ENCODE results near the gene ADIPOR2. TPM values are rescaled to one million over a fixed set of nuclear protein-coding genes. Genes with fewer than 3 reads are reported as not detected.

The ADIPOR2 gene
- total RNA-seq, 2 experiments from 2014 or later = 43.8 to 47.3 TPM

- Mint-ChIP-seq H3K4me1 (ENCODE audit: low read depth) (no peaks in the 10 kb centered on the region), H3K27me3 (no peaks in the 10 kb centered on the region), H3K9me3 (peaks cover 28% of the 10 kb centered on the region), H3K27ac (no peak overlapping the region), H3K4me3 (no peak overlapping the region), H3K36me3 (peaks cover 28% of the 10 kb centered on the region)
- DNase-seq = no peak
- ChIA-PET POLR2A (no interaction called here), CTCF (no interaction called here)
- intact Hi-C loops (cut with micrococcal nuclease) = no loop called here
These were observed 58.1 kb downstream of the ADIPOR2 start for GRCh38 chr12:1749019-1749418.

GRCh38 chr12:1750300-1750699 is 59.4 kb downstream of the ADIPOR2 start:
- no peaks in the 10 kb centered on the region for H3K27me3 Mint-ChIP-seq
- peaks cover 28% of the 10 kb centered on the region for H3K9me3 Mint-ChIP-seq
- intact Hi-C loops (cut with micrococcal nuclease) = no loop called here
- no peaks in the 10 kb centered on the region for H3K4me1 Mint-ChIP-seq (ENCODE audit: low read depth)
- H3K4me3 Mint-ChIP-seq = no peak overlapping the region
- peaks cover 34% of the 10 kb centered on the region for H3K36me3 Mint-ChIP-seq
- DNase-seq = no peak
- POLR2A ChIA-PET = no interaction called here
- CTCF ChIA-PET = no interaction called here
- H3K27ac Mint-ChIP-seq = no peak overlapping the region

DNA sequence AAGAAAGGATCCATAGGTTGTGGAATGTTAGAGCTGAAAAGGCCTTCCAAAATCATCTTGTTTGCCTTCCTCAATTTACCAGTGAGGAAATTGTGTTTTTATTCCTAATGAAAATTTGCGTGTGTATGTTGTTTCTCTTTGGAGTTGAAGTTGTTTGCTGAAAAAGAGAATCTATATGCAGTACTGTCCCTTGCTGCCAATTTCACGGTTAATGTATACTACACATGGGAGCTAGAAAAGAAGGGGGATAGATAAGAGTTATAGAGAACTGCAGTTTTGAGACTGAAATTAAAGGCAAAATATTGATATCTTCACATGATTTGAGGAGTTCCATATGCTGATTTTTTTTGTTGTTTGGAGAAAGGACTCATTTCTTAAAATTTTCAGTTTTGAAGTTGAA is 67.5 kb downstream of the ADIPOR2 start:
- Mint-ChIP-seq H3K36me3 (peaks cover 39% of the 10 kb centered on the region), H3K27ac (no peak overlapping the region), H3K4me3 (no peak overlapping the region), H3K4me1 (ENCODE audit: low read depth) (peaks cover 4% of the 10 kb centered on the region), H3K9me3 (no peaks in the 10 kb centered on the region), H3K27me3 (no peaks in the 10 kb centered on the region)
- ChIA-PET POLR2A (no interaction called here), CTCF (no interaction called here)
- no peak for DNase-seq
- intact Hi-C loops (cut with micrococcal nuclease) = no loop called here

DNA sequence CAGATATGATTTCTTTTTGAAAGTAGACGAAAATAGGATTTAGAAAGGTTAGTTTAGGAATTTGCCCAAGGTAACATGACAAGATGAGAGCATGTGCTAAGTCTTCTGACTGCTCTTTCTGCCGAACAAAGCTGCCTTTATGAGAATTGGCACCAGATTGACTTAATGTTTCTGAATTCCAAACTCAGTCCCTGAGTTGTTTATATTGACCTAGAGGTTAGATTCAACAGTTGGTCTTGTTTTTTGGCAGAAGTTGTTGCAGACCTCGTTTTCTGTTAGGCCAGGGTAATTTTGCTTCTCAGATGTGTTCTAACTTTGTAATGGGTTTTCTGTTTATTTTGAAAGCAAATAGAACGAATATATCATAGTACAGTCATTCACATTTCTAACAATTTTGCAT is 68.0 kb downstream of the ADIPOR2 start:
- H3K4me3 Mint-ChIP-seq = no peak overlapping the region
- H3K27me3 Mint-ChIP-seq = no peaks in the 10 kb centered on the region
- POLR2A ChIA-PET = no interaction called here
- CTCF ChIA-PET = no interaction called here
- H3K36me3 Mint-ChIP-seq = peaks cover 39% of the 10 kb centered on the region
- H3K9me3 Mint-ChIP-seq = no peaks in the 10 kb centered on the region
- H3K27ac Mint-ChIP-seq = no peak overlapping the region
- DNase-seq = no peak
- H3K4me1 Mint-ChIP-seq (ENCODE audit: low read depth) = peaks cover 4% of the 10 kb centered on the region
- intact Hi-C loops (cut with micrococcal nuclease) = no loop called here

DNA sequence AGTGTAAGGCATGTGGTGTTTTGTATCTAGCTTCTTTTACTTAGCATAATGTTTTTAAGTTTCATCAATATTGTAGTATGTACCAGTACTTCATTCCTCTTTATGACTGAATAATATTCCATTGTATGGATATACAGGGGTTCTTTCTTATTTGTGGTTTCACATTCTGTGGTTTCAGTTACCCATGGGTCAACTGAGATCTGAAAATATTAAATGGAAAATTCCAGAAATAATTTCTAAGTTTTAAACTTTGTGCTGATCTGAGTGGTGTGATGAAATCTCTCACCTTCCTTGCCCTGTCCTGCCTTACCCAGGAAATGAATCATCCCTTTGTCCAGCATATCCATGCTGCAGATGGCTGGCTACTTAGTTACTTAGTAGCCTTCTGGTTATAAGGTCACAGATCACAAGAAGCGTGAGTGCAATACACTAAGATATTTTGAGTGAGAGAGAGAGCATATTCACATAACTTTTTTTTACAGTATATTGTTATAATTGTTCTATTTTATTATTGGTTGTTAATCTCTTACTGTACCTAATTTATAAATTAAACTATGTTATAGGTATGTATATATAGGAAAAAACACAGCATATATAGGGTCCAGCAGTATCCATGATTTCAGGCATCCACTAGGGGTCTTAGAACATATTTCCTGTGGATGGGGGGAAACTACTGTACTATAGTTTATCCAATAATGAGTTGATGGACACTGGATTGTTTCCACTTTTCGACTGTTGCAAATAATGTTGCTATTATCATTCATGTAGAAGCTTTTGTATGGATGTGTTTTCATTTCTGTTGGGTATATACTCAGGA is 69.9 kb downstream of the ADIPOR2 start:
- H3K4me1 Mint-ChIP-seq (ENCODE audit: low read depth) = peaks cover 8% of the 10 kb centered on the region
- peaks cover 31% of the 10 kb centered on the region for H3K36me3 Mint-ChIP-seq

DNA sequence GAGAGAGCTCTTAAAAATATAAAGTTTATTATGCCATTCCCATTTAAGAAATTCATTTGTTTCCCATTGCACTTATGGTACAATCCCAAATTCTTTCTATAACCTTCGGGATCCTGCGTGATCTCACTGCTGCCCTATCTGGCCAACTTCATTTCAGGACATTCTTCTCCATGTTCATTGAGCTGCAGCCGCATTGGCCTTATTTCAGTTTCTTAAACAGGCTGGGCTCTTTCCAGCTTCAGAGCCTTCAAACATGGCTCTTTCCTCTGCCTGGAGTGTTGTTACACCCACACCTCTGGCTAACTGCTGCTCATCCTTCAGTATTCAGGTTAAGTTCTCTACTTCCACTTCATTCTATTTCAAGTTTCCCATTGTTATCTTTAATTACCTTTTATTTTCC is 71.0 kb downstream of the ADIPOR2 start:
- Mint-ChIP-seq H3K27ac (no peak overlapping the region), H3K36me3 (peaks cover 27% of the 10 kb centered on the region), H3K4me3 (no peak overlapping the region), H3K27me3 (no peaks in the 10 kb centered on the region), H3K9me3 (no peaks in the 10 kb centered on the region), H3K4me1 (ENCODE audit: low read depth) (peaks cover 8% of the 10 kb centered on the region)
- CTCF ChIA-PET = interaction anchor here (0.9 to 1.6 kb wide), 3 partner anchors 10 to 178 kb away, joined by 3 to 7 read pairs (median 6); no protein-coding TSS in a partner anchor
- POLR2A ChIA-PET = no interaction called here
- intact Hi-C loops (cut with micrococcal nuclease) = no loop called here
- no peak for DNase-seq

More for the DNA sequence above, 69.9 kb downstream of the ADIPOR2 start:
- POLR2A ChIA-PET = no interaction called here
- H3K9me3 Mint-ChIP-seq = no peaks in the 10 kb centered on the region
- CTCF ChIA-PET = interaction anchor here (0.9 to 1.6 kb wide), 2 partner anchors 9 to 179 kb away, joined by 3 to 7 read pairs; no protein-coding TSS in a partner anchor
- H3K27me3 Mint-ChIP-seq = no peaks in the 10 kb centered on the region
- intact Hi-C loops (cut with micrococcal nuclease) = no loop called here
- no peak overlapping the region for H3K27ac Mint-ChIP-seq
- DNase-seq = no peak
- no peak overlapping the region for H3K4me3 Mint-ChIP-seq

DNA sequence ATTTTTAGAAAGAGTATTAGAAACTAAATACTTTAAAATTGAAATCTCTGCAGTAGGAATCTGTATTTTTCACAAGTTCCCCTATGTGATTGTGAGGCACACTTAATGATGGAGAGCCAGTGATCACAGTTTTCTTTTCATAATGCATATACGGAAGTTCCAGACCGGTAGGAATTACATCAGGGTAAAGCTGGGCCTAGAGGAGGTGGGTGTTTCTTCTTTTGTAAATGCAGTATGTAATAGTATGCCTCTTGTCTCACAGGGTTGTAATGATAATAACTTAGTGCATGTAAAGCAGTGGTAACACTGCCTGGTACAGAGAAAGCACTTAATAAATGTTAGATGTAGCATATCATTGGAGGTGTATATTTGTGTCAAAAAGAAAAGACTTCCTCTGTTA is 72.3 kb downstream of the ADIPOR2 start:
- H3K4me3 Mint-ChIP-seq = no peak overlapping the region
- H3K9me3 Mint-ChIP-seq = no peaks in the 10 kb centered on the region
- H3K27me3 Mint-ChIP-seq = no peaks in the 10 kb centered on the region
- CTCF ChIA-PET = interaction anchor here (1.2 kb wide), 1 partner anchor 28 kb away, joined by 6 read pairs; no protein-coding TSS in a partner anchor
- POLR2A ChIA-PET = no interaction called here
- peaks cover 17% of the 10 kb centered on the region for H3K36me3 Mint-ChIP-seq
- no peak for DNase-seq
- intact Hi-C loops (cut with micrococcal nuclease) = no loop called here
- peaks cover 8% of the 10 kb centered on the region for H3K4me1 Mint-ChIP-seq (ENCODE audit: low read depth)
- H3K27ac Mint-ChIP-seq = no peak overlapping the region

DNA sequence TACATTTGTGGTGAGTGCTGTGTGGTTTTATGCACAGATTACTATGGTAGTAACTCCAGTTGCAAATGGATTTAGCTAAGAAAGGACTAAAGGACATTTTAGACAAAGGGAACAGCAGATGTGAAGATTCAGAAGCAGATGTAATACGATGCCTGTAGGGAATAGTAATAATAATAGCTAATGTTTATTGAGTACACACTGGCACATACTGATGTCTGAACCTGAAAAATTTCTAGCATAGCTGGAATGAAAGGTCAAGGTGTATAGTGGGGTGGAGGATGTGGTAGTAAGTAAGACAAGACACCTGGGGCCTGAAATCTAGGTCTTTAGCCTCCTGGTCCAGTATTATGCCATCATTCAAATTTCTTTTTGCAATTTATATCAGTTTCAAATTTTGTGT is 75.2 kb downstream of the ADIPOR2 start:
- H3K36me3 Mint-ChIP-seq = no peaks in the 10 kb centered on the region
- no peak overlapping the region for H3K27ac Mint-ChIP-seq
- POLR2A ChIA-PET = no interaction called here
- no peak for DNase-seq
- no peak overlapping the region for H3K4me3 Mint-ChIP-seq
- H3K4me1 Mint-ChIP-seq (ENCODE audit: low read depth) = peaks cover 4% of the 10 kb centered on the region
- intact Hi-C loops (cut with micrococcal nuclease) = no loop called here
- CTCF ChIA-PET = interaction anchor here (0.7 kb wide), 1 partner anchor 143 kb away, joined by 3 read pairs; no protein-coding TSS in a partner anchor
- no peaks in the 10 kb centered on the region for H3K27me3 Mint-ChIP-seq
- no peaks in the 10 kb centered on the region for H3K9me3 Mint-ChIP-seq

DNA sequence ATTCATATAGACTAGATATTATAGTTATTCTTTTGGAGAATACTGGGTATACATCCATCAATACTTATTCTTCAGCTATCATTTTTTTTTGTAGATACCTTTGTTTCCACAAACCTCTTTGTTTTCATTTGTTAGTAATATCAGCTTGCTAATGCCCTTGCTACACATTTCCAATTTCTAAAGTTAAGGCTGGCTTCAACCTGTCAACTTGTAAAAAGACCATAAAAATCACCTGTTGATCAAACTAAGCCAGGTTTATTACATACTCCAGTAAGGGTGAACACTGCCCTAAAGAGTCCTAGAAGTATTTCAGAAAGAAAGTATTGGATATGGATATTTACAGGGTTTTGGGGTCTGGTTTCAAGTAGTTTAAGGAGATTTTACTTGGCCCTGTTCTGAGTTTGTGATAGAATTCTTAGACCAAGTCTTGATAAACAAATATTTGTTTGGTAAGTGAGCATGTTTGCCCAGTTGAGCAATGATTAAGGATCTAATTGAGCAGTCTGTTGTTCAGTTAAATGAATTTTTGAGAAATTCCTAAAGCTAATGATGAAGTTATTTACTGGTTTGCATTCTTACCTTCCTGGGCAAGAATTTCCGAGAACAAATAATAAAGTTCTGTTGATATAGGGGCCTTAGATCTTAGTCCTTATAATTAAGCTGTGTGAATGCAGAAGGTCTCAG is 76.7 kb downstream of the ADIPOR2 start:
- no peaks in the 10 kb centered on the region for H3K27me3 Mint-ChIP-seq
- H3K27ac Mint-ChIP-seq = no peak overlapping the region
- no peak overlapping the region for H3K4me3 Mint-ChIP-seq
- H3K4me1 Mint-ChIP-seq (ENCODE audit: low read depth) = peaks cover 4% of the 10 kb centered on the region
- no peak for DNase-seq
- intact Hi-C loops (cut with micrococcal nuclease) = no loop called here
- H3K36me3 Mint-ChIP-seq = no peaks in the 10 kb centered on the region
- ChIA-PET POLR2A (no interaction called here), CTCF (interaction anchor here (2.3 kb wide), 1 partner anchor 23 kb away, joined by 7 read pairs; no protein-coding TSS in a partner anchor)
- no peaks in the 10 kb centered on the region for H3K9me3 Mint-ChIP-seq

DNA sequence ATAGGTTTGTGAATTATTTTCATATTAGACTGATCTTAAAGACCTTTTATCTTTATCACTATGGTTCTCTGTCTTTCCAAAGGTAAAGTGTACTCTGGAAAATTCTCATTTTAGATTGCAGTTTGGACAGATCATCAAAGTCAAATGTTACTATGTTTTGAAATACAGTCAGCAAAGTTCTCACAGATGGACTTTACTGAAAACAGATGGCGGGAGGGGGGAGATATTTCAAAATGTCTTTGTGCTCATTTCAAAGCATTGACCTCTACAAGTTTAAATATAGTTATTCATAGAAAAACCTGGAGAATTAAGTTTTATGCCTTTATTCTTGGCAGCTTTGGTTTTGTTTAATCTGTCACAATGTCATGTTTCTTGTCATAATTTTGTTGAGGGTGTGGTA is 77.7 kb downstream of the ADIPOR2 start:
- Mint-ChIP-seq H3K4me1 (ENCODE audit: low read depth) (peaks cover 4% of the 10 kb centered on the region), H3K36me3 (no peaks in the 10 kb centered on the region), H3K9me3 (no peaks in the 10 kb centered on the region), H3K27me3 (no peaks in the 10 kb centered on the region), H3K27ac (no peak overlapping the region), H3K4me3 (no peak overlapping the region)
- DNase-seq = no peak
- POLR2A ChIA-PET = no interaction called here
- CTCF ChIA-PET = interaction anchor here (2.3 kb wide), 1 partner anchor 22 kb away, joined by 7 read pairs; no protein-coding TSS in a partner anchor
- intact Hi-C loops (cut with micrococcal nuclease) = no loop called here

DNA sequence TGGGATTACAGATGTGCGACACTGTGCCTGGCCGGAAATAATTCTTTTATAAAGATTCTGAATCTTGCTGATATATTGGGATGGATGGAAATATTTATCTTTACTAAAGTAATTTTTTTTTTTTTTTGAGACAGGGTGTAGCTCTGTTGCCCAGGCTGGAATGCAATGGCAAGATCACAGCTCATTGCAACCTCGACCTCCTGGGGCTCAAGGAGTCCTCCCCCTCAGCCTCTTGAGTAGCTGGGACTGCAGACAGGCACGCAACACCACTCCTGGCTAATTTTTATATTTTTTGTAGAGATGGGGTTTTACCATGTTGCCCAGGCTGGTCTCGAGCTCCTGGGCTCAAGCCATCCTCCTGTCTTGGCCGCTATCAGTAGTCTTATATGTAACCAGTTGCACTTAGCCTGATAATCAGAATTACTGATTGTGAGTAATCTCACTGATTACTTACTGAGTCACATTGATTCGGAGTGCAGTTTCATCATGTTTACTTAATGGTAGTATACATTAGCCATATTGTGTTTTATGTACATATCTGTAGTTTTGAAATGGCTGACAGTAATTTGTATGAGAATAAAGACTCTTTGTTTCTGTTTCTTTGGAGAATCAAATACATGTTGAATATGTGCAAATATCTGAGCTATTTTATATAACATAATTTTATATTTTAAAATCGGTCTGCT is 79.1 kb downstream of the ADIPOR2 start:
- intact Hi-C loops (cut with micrococcal nuclease) = no loop called here
- H3K27me3 Mint-ChIP-seq = no peaks in the 10 kb centered on the region
- H3K9me3 Mint-ChIP-seq = no peaks in the 10 kb centered on the region
- peaks cover 1% of the 10 kb centered on the region for H3K36me3 Mint-ChIP-seq
- ChIA-PET CTCF (interaction anchor here (0.6 to 1.8 kb wide), 4 partner anchors 21 to 170 kb away, joined by 3 to 4 read pairs (median 4); no protein-coding TSS in a partner anchor), POLR2A (no interaction called here)
- no peak overlapping the region for H3K4me3 Mint-ChIP-seq
- H3K27ac Mint-ChIP-seq = no peak overlapping the region
- DNase-seq = no peak
- H3K4me1 Mint-ChIP-seq (ENCODE audit: low read depth) = peaks cover 4% of the 10 kb centered on the region

DNA sequence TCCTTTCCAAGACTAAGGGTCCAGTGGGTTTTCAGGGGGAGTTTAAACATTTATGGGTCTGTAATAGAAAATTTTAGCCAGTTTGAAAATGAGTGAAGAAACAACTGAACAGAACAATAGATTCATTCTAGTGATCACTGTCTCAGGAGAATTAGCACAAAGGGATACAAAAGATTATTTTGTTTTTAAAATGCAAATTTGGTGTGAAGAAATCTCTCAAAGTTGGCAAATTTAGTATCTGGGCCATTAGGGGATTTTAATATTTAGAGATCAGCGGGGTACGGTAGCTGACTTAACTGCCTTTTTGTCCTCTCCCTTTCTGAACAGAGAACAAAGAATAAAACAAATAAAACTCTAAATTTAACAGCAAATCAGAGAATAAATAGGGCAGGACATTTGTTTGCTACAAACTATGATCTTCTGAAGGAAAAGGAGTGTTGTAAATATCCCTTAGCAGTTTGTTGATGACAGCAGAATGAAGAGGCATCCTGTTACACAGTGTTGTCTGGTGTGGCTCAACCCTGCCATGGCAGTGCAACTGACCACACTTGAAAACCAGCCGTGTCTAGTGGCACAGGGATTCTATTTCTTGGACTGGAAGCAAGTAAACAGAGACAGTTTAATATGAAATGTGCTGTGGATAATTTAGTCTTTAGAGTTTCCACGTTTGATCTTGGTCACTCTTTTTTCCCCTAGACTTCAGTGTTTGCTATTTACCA is 83.2 kb downstream of the ADIPOR2 start:
- H3K9me3 Mint-ChIP-seq = no peaks in the 10 kb centered on the region
- CTCF ChIA-PET = no interaction called here
- intact Hi-C loops (cut with micrococcal nuclease) = no loop called here

More for the DNA sequence above, 83.2 kb downstream of the ADIPOR2 start:
- POLR2A ChIA-PET = no interaction called here
- Mint-ChIP-seq H3K27ac (no peak overlapping the region), H3K36me3 (peaks cover 12% of the 10 kb centered on the region), H3K4me3 (no peak overlapping the region), H3K4me1 (ENCODE audit: low read depth) (no peaks in the 10 kb centered on the region), H3K27me3 (no peaks in the 10 kb centered on the region)
- DNase-seq = no peak

Data from activated CD4-positive, alpha-beta memory T cell treated with anti-CD3 and anti-CD28 coated beads for 36 hours (primary cell).